GM21619 (cell line): ENCODE data around the gene TXNRD2.
"Not testable (repeated sequence)": the region's sequence is repeated elsewhere in the genome, so short reads cannot be mapped to it uniquely, and the experiment has no call there.

ENCODE experiments used
- ATAC-seq: cut with Tn5 transposase; IDR thresholded peaks from one replicate; pipeline ENCODE4 v1.9.1; 2021; ENCODE audit not compliant: unreplicated experiment

Gene TXNRD2

DNA sequence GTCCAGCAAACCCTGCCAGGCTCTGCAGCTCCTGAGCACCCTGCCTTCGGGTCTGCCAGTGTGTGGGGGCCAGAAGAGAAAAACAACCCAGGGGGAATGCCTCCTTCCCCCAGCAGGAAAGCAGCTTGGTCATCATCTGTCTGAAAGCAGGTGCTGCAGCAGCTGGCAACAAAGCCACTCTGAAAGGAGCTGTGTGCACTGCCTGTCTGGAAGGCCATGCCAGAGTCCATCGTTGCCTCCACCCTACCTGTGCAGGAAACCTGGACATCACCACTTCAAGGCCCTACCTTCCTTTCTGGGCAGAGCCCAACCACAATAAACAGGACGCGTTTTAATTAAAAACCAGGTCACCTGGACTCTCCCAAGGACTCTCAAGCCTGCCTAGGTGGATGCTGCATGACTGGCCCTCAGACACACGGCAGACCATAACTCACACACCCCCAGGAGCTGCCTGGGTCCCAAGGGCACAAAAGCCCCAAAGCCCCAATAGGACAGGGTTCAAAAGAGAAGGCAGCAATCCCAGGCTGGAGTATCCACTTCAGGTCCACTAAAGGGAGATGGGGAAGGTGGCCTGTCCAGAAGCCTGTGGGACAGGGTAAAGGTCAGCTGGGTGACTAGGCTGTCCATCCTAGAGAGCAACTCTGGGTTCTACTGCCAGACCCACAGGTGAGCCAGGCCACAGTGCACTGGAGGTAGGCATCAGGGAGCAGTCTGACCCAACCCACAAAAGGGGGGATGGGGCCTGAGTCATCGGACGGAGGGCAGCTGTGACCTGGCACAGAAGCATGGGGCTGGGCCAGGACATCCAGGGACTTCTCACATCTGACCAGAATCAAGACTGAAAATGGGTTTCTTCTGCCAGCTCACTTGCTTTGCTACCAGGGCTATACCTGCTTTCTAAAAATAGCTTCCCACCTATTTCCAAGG lies 93.1 kb downstream of the TXNRD2 start:
- no peak for ATAC-seq

DNA sequence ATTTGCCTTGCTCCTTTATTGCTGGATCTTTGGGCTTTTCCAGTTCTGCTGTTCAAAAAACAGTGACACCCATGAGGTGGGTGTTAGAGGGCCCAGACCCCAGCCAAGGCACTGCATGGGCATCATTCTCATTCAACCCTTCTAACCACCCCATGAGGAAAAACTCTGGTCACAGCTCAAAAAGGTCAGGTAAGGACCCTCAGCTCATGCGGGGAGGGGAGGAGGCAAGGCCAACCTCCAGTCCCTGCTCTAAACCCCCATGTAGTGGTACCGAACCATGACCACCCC lies 94.3 kb downstream of the TXNRD2 start:
- ATAC-seq, result no peak

DNA sequence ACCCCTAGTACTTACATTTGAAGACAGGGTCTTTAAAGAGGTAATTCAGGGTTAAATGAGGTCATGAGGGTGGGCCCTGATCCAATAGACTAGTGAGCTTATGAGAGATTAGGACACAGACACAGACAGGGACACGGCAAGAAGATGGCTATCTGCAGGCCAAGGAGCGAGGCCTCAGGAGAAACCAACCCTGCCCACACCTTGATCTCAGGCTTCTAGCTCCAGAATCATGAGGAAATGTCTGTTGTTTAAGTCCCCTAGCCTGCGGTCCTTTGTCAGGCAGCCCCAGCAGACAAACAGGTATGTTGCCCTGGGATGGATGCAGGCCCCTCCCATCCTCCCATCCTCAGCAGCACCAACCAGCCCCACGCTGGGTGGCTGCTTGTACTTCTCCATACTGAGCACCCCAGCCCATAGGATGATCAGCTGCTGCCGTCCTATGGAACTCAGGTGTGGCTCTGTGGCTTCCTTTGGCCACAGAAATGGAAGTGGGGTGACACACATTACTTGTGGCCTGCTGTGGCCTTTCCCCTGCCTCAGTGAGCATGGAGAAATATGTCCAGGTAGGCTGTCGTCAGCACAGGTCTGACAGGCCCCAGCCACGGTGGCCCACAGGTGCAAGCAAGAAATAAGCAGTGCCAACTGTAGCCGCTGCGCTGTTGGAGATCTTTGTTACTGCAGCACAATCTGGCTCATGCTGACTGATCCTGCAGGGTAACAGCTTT lies 94.8 kb downstream of the TXNRD2 start:
- ATAC-seq, result no peak

DNA sequence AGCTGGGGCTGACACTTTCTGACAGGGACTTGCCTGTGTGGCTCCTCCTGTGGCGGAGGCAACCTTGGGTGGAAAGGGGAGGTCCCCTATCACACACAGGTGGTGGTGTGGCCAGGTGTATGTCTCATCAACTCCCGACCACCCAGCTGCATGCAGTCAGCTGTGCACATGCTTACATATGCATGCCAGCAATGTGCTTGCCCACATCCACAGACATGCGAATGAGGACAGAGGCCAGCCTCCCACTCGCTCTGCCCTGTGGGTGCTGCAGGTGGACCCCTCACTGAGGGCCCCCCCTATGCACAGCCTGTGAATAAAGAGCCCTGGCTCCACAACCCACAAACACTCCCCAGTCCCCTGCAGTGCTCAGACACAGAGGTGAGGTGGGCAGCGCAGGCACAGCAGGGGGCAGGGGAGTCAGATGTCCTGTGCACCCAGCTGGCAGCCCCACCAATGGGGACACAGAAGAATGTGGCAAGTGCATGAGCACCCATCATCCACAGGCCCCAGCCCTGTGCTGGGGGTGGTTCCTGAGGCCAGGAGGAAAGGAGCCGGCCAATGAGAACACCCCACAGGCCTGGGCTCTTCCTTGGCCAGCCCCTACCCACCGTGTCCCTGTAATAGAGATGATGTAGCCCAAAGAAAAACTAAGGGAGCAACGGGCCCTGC lies 96.4 kb downstream of the TXNRD2 start:
- no peak for ATAC-seq

DNA sequence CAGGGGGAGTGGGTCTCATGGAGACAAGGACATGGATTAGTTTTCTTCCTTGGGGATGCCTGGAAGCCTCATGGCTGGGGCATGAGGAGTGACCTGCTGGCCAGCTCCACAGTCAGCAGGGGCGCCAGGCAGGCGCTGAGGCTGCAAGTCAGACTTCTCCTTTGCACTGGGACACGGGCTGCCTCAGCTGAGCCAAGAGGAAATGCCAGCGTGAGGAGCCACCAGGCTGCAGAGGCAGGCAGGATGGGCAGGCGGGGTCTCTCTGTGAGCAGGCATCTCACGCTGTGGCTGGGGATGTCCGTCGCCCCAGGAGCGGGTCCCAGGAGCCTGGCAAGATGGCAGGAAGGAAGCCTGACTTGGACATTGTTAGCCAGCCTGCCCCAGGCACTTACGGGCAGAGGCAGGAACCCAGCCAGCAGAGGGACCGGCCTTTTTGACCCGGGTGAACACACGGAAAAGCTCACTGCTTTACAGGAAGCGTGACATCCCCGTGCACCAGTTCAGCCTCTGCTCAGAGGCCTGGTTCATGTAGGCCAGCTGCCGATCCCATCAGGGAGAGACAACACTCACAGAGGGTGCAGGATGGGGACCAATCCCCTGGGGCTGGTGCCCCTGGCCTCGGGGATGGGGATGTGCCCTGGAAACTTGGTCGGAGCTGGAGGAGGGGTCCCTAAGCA lies 97.1 kb downstream of the TXNRD2 start:
- ATAC-seq, result no peak

DNA sequence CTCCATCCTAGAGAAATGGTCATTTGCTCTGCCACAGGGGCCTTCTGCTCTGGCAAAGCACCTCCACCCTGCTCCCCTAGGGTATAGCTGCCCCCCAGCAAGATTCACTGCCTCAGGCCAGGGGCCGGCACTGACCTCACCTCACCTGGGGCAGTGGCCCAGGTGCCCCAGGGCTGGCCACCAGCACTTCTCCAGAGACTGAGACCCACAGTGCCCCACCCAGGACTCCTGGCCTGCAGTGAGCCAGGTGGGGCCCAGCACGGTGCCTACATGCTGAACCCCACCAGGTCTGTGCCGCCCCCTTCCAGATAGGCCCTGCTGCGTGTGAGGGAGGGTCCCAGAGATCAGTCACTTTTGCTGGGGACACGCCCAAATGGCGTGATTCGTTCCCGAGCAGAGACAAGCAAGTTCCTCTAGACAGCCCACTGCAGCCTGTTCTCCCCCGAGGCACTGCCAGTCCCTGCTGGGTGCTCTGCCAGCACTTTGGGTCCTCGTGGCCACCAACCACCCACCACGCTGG lies 97.7 kb downstream of the TXNRD2 start:
- no peak for ATAC-seq

DNA sequence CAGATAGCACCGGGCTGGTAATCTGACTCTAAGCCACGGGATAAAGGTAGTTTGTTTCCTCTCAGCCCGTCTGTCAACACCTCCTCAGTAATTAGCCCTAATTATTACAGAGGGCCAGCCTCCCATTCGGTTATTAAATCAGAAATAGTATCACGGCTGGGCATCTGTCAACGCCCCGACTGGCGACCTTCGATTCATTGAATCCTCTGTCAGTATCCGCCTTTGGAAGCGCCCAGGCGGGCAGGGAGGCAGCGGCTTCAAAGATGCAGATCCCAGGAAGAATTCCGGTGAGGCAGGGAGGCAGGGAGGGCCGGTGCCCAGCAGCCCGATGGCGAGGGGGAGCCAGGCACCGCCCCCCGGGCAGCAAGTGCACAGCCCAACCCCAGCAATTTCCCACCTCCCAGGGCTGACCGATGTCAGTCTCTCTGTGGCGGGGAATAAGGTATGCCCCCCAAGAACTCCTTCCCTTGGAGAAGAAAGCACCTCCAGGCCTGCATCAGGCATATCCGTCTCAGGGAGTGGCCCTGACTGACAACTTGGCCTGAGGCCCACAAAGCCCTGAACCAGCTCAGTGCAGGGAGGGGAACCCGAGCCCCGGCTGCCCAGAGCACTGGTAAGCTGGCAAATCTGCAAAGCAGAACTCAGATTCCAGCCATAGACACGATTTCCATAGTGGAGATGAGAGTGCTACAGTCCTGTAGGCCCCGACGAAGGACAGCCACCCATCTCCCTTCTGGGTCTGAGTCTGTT lies 98.3 kb downstream of the TXNRD2 start:
- ATAC-seq, result no peak

DNA sequence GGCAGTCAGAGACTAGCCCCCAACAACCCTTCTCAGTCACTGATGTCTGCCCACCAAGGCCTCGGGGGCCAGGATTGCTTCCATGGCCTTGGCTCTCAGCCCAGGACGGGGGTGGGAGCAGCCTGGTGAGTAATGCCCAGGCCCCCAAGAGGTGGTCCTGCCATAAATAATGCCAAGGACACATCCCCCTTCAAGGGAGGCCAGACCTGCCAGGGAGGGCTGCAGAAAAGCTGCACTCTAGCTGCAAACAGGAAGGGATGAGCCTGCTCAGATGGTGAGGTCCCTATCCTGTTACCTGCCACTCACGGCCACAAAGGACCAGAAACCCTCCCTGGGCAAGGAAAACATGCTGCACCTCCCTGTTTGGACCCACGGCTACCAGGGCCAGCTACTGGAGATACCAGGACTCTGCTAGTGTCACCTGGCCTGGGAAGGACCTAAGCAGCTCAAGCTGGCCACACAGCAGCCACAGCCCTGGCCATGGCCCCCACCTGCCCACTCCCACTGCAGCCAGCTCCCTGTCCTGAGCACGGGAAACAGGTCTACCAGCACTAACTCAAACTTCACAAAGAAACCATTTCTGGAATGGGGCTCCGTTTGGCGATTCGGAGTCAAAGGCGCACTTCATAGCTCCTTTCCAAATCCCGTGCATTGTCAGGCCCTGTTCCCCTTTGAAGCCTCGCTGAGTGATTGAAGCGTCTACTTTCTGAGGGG lies 99.1 kb downstream of the TXNRD2 start:
- no peak for ATAC-seq

DNA sequence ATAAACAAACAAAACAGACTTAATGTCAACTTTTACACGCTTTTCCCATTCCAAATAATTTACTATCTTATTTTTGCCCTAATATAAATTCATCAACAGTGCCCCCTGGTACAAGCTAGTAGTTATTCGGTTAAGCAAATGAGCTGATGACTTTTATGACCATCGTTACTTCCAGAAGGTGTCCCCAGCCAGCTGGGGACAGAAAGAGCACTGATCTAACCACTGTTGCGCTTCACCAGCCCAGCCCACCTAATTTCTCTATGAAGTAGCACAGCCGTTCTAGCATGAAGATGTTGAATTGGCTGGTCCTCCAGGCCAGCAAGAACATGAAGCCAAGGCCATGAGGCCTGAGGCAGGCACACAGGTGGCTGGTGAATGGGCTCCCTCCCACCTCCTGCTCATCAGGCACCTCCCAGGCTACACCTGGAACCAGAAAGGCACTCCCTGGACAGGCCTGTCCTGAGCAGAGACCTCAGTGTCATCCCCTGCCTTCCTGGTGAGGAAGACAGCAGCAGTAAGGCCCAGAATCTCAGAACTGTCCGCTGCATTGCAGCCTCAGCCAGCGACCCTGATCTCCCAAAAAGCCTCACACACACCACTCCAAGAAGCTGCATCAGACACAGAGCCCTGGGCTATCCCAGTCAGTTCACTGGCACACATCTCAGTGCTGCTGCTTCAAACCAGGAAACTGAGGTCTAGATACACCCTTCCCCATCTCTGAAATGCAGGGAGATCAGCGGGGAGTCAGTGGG lies 99.8 kb downstream of the TXNRD2 start:
- no peak for ATAC-seq

DNA sequence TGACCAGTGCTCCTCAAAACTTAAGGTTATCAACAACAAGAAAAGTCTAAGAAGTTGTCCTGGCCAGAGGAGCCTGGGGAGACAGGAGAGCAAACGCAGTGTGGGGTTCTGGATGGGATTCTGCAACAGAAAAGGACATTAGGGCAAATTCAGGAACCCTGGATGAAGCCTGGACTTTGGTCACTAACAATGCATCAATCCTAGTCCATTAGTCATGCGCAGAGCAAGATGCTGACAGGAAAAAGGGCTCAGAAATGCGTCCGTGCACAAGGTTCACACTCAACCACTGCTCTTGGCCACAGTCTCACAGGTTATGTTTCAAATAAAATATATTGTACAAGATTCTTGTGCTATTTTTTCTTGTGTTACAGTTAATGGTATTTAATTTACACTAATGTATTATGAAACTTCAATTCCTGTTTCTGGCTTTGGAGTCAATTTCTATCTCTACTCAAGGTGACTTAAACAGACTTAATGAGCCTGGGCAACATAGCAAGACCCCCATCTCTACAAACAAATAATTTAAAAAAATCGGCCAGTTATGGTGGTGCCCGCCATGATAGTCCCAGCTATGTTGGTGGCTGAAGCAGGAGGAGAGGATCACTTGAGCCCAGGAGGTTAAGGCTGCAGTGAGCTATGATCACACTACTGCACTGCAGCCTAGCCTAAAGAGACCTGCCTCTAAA lies 100.5 kb downstream of the TXNRD2 start:
- ATAC-seq, result no peak

DNA sequence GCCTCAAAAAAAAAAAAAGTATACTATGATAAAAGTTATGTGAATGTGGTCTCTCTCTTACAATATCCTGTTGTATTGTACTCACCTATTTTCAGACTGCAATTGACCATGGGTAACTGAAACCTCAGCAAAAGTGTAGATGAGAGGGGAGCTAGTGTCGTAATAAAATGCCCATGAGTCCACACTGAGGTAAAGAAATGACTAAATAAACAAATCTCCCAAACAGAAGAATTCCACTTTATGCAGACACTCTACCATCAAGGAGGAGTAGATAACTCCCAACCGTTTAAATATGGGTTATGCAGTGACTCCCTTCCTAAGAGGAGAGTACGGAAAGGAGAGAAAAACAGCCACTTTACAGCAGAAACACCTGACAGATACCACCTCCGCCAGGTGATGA lies 101.6 kb downstream of the TXNRD2 start:
- ATAC-seq, result no peak

DNA sequence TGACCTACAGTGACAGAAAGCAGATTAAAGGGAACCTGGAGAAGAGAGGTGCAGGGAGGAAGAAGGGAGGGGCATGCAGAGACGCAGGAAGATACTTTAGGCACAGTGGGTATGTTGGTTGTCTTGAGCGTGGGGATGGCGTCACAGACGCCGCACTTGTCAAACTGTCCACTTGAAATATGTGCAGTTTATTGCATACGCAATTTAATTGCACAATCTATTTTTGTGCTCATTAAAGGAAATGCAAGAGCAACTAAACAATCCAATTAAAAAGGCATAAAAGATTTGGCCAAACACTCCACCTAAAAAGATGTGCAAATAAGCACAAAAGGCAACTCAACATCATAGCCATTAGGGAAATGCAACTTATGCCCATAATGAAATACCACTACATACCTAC lies 103.7 kb downstream of the TXNRD2 start:
- no peak for ATAC-seq

DNA sequence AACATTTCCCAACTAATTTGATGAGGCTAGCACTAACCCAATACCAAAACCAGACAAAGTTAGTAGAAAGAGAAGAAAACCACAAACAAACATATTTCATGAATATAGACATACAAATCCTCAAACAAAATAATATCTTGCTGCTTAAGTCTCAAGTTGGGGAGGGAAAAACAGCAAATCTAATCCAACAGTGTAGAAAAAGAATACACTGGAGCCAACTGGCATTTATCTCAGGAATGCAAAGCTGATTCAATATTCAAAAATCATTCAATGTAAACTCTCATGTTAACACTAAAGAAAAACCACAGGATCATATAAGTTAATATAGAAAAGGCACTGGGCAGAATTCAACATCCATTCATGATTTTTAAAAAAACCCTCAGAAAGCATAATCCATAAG lies 105.1 kb downstream of the TXNRD2 start:
- no peak for ATAC-seq

DNA sequence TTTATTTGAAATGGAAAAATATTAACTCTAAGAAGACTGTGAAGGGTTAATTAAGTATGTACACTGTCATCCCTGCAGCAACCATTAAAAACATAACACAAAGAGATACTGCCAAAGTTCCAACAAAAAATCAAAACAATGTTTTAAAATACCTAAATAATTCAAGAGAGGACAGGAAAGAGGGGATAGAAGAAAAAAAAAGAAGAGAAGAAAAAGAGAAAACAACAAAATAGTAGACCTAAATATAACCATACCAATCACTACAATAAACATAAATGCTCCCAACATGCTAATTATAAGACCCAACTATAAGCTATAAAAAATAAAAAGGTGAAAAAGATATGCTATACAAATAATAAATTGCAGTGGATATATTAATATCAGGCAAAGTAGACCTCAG lies 107.0 kb downstream of the TXNRD2 start:
- ATAC-seq, result no peak

DNA sequence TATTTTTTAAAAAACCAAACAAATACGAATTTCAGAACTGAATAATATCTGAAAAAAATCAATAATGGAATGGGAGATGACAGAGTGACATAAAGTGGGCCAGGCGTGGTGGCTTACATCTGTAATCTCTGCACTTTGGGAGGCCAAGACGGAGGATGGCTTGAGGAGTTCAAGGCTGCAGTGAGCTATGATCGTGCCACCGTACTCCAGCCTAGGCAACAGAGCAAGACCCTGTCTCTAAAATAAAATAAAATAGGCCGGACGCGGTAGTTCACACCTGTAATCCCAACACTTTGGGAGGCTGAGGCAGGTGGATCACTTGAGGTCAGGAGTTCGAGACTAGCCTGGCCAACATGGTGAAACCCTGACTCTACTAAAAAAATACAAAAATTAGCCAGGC lies 108.3 kb downstream of the TXNRD2 start:
- ATAC-seq, result not testable (repeated sequence)

DNA sequence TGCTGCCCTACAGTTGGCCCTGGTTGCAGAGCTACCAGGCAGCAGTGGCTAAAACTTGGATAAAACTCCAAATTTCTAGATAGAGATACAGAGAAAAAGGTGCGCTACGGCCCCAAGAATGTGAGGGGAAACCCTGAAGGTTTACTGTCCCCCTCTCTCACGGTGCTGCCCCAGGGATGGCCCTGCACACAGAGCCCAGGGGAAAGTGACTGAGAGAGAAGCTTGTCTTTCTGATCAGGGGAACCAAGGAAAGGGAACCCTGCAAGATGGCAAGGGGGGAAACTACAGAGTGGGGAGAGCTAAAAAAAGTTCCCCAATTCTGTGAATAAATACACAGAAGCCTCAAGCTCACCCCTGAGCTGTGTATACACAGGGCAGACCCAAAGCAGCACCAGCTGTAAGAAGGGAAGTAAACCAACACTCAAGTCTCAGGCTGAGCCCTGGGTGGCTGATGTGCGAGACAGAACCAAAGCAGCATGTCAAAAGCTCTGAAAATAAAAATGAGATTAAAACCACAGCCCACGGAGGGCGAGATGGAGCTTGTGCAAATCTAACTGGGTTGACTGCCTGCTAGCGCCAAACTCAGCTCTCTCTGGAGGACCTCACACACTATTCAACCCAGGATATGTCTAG lies 109.0 kb downstream of the TXNRD2 start:
- ATAC-seq, result no peak

DNA sequence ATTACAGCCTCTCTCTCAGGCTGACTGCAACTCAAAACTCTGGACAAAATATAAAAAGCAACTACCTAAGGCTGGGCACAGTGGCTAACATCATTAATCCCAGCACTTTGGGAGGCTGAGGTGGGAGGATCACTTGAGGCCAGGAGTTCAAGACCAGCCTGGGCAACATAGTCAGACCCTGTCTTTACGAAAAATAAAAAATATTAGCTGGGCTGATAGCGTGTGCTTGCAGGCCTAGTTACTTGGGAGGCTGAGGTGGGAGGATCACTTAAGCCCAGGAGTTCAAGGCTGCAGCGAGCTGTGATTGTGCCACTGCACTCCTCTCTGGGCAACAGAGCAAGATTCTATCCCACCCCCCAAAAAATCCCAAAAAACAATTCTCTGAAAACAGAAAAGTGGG lies 109.6 kb downstream of the TXNRD2 start:
- not testable (repeated sequence) for ATAC-seq

DNA sequence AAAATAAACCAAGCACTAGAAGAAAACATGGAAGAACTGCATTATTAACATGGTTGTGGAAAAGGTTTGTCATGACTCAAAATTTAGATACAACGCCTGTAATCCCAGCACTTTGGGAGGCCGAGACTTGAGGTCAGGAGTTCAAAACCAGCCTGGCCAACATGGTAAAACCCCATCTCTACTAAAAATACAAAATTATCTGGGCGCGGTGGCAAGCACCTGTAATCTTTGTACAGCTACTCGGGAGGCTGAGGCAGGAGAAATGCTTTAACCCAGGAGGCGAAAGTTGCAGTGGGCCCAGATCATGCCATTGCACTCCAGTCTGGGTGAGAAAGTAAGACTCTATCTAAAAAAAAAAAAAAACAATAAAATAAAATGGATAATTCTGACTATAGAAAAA lies 110.6 kb downstream of the TXNRD2 start:
- ATAC-seq, result no peak
